GM19043 (cell line): Measurements from ENCODE around the gene SPHK2.

Source experiments
- ATAC-seq: cut with Tn5 transposase; IDR thresholded peaks from one replicate; pipeline ENCODE4 v1.9.1; 2021; ENCODE audit warnings: low read depth; ENCODE audit not compliant: unreplicated experiment

SPHK2 gene

GRCh38 chr19:48635263-48635965 is 16.1 kb downstream of the SPHK2 start:
- no peak for ATAC-seq

DNA sequence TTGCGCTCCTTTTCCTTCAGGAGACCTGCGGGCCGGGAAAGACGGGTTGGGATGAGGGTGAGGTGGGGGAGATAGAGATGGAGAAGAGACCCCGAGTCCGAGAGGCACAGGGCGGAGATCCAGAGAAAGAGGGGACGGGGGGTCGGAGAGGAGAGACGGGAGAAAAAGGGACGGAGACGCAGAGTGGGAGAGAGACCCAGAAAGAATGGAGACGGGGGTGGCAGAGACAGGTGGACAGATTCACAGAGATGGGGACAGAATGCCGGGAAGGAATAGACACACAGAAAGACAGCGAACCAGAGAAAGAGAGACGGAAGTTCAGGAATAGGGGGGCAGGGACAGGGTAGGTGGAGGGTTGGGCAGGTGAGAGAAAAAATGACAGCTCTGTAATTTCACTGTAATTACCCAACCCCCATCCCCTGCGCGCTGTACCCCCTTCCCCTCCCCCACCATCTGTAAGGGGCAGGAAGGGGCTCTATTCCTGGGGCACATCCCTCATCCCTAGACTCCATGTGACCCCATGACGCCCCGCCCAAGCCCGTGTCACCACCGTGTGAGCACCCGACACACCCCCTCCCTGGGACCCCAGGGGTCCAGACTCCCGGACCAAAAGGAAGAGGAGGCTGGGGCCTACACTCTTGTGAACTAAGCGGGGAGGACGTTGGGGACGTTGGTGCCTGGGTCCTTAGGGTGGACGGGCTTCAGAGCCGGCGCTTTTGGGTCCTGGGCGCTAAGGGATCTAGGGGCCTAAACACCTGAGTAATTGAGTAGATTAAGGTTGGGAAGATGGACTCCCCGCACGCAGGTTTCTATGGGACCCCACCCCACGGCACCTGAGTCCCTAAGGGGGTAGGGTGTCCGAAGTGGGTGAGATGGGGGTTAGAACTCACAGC is 16.9 kb downstream of the SPHK2 start:
- ATAC-seq, result no peak

GRCh38 chr19:48636859-48637448 is 17.6 kb downstream of the SPHK2 start, which contains the start of gene DBP:
DBP (minus strand) TSS chr19:48637379; CDS start chr19:48636994, 385 bp downstream.
- no peak for ATAC-seq

GRCh38 chr19:48637449-48637947 is 18.2 kb downstream of the SPHK2 start:
- ATAC-seq, result peak; percentile 66

DNA sequence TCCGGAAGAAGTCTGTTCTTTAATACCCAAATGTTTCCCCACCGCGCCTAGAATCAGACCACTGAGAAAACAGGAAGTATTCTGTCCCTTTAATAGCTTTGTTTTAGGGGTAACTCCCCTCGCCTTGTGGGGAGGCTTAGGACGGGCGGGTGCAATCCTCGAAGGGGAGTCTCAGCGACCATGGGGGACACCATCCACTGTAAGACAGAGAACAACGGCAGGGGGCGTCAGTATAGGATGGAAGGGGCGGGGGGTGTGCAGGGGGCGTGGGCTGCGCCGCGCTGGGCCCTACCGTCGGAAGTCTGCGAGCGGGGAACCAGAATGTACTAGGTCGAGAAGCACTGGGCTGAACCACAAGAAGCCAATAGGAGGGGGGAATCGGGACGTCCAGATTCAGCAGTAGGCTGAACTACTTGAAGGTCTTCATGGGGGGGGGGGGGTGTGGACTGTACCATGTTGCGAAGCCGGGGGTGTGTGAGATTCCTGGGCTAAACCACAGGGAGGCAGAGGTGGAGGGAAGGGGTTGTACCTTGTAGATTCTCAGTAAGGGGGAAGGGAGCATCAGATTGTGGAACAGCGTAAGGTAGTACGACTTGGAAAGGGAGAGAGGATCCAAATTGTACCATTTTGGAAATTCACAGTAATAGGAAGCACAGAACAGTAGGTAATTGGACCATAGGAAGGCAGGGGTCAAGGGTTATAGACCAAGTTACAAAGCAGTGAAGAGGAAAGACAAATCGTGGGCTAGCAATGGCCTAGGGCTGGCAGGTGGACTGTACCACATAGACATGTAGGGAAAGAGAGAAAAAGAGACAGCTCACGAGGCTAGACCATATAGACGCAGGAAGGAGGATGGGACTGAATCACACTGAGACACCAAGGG is 18.9 kb downstream of the SPHK2 start:
- peak; percentile 12 for ATAC-seq

- ATAC-seq, result no peak
Measured at GRCh38 chr19:48638831-48639381, 19.6 kb downstream of the SPHK2 start.

- ATAC-seq, result no peak
Measured at GRCh38 chr19:48639483-48640375, 20.4 kb downstream of the SPHK2 start.

DNA sequence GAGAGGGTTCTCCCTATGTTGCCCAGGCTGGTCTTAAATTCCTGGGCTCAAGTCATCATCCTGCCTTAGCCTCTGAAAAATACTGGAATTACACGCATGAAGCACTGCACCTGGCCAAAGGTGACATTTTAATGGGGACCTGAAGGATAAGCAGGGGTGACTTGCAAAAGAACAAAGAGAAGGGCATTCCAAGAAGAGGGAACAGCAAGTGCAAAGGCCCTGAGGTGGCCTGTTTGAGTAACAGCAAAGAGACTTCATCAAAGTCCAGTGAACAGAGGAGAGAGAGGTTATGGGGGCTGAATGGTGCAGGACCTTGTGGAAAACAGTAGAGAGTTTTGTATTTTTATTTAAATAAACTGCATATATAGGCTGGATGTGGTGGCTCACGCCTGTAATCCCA is 22.5 kb downstream of the SPHK2 start:
- no peak for ATAC-seq

GRCh38 chr19:48642862-48643261 is 23.6 kb downstream of the SPHK2 start:
- no peak for ATAC-seq

GRCh38 chr19:48644355-48644754 is 25.0 kb downstream of the SPHK2 start:
- ATAC-seq, result no peak

DNA sequence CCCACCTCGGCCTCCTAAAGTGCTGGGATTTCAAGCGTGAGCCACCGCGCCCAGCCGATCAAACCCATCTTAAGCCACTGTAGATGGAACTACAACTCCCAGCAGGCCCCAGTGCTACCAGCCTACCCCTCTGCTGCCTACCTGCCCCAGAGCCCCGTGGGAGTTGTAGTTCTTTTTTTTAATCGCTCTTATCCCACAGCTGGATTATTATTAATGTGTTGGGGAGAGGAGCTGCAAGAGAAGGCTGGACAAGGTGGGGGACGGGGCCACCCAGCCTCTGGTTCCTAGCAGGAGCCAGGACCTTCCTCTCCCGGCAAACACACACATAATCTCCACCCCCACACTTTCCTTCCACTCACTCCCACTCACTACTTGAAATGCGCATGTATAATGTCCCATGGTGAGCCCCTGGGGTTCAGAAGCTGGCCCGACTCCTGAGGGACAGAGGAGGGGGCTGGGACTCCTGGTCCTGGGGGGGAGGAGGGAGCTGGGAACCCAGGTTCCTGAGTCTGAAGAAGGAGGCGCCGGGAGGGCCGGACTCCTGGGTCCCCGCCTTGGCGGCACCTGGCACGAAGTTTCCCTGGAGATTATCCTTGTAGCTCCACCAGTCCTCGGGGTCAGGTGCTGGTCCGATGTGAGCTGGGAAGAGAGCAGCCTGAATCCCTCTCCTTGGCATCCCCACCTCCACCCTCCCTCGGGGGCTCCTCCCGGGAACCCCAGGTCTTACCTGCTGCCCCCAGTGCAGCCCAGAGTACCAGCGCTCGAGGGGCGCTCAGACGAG is 25.7 kb downstream of the SPHK2 start:
- no peak for ATAC-seq

- no peak for ATAC-seq
Measured at GRCh38 chr19:48645620-48646000, 26.3 kb downstream of the SPHK2 start.

- peak; percentile 67 for ATAC-seq
Measured at GRCh38 chr19:48646001-48646721, 26.9 kb downstream of the SPHK2 start, which contains the start of gene CA11. CA11 (minus strand) TSS chr19:48646187; CDS start chr19:48645632, 555 bp downstream.

- no peak for ATAC-seq
Measured at GRCh38 chr19:48646722-48647216, 27.5 kb downstream of the SPHK2 start.

DNA sequence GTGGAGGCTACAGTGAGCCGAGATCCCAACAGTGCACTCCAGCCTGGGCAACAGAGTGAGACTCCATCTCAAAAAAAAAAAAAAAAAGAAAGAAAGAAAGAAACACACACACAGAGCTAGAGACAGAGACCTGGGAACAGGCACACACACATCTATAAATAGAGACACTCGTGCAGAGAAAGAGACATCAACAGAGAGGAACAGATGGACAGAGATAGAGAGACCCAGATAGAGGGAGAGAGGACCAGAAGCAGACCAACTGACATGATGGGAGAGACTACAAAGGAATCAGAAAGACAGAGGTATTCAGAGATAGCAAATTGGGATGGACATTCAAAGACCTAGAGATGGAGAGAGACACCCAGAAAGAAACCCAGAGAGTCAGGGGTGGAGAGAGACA is 28.8 kb downstream of the SPHK2 start:
- no peak for ATAC-seq

DNA sequence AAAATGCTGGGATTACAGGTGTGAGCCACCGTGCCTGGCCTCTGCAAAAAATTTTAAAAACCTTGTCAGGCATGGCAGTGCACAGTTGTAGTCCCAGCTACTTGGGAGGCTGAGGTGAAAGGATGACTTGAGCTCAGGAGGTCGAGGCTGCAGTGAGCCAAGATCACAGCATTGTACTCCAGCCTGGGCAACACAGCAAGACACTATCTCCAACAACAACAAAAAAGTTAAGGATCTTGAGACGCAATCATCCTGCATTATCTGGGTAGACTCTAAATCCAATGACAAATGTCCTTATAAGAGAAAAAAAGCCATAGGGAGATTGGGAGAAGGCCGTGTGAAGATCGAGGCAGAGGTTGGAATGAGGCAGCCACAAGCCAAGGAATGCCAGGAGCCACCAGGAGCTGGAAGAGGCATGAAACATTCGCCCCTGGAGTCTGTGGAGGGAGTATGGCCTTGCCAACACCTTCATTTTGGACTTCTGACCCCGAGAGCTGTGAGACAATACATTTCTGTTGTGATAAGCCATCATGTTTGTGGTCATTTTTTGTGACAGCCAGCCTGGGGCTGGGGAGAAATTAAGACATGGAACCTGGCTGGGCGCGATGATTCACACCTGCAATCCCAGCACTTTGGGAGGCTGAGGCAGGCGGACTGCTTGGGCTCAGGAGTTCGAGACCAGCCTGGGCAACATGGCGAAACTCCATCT is 31.8 kb downstream of the SPHK2 start:
- no peak for ATAC-seq

GRCh38 chr19:48651683-48652048 is 32.4 kb downstream of the SPHK2 start:
- no peak for ATAC-seq
